ENCODE results near the gene RBMS3.
"Not testable (repeated sequence)": the region's sequence is repeated elsewhere in the genome, so short reads cannot be mapped to it uniquely, and the experiment has no call there.

Gene RBMS3

DNA sequence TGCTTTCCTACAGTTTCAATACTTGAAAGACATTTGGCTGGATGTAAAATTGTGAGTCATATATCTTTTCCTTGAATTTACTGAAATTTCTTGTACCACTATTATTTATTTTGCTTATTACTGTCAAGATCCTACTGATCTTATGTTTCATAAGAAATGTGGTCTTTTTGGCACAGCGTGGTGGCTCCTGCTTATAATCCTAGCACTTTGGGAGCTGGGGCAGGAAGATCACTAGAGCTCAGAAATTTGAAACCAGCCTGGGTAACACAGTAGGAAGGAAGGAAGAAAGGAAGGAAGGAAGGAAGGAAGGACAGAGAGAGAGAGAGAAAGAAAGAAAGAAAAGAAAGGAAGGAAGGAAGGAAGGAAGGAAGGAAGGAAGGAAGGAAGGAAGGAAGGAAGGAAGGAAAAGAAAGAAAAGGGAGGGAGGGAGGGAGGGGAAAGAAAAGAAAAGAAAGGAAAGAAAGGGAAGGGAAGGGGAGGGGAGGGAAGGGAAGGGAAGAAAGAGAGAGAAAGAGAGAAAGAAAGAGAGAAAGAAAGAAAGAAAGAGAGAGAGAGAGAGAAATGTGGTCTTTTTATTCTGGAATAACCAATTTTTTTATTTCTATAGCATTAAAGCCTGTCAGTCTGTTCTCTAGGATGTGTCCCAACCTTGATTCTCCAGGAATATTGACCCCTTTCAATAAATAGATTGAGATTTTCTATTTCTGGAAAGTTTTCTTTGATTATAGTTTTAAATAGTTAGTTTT, 753.5 kb downstream of the RBMS3 start:
- DNase-seq (ENCODE audit: low read depth): no peak

DNA sequence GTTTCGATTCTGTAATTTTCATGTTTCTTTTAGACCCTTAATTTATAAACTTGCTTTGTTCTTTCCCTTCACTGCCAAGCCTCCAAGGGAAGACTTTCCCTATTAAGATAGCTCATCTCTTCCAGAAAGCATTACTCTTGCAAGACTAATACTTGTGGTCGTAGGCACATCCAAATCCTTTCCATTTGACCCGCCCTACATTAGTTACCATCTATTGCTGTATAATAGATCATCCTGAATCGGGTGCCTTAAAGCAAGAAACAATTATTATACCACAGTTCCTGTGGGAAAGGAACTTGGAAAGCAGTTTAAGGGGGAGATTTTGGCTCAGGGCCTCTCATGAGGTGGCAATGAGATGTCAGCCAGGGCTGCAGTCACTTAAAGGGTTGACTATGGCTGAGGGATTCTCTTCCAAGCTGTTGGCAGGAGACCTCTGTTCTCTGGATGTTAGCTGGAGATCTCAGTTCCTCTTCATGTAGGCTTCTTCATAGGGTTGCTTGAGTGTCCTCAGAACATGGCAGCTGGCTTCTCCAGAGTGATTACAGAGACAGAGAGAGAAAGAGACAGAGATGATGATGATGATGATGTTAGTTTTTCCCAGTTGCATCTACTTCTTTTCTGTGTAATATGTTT, 755.2 kb downstream of the RBMS3 start:
- DNase-seq (ENCODE audit: low read depth): no peak

DNA sequence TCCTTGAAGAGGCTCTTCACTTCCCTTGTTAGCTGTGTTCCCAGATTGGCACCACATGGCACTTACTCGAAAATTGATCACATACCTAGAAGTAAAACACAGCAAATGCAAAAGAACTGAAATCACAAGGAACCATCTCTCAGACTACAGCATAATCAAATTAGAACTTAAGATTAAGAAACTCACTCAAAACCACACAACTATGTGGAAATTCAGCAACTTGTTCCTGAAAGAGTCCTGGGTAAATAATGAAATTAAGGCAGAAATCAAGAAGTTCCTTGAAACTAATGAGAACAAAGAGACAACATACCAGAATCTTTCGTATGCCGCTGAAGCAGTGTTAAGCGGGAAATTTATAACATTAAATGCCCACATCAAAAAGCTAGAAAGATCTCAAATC, 759.3 kb downstream of the RBMS3 start:
- no peak for DNase-seq (ENCODE audit: low read depth)

DNA sequence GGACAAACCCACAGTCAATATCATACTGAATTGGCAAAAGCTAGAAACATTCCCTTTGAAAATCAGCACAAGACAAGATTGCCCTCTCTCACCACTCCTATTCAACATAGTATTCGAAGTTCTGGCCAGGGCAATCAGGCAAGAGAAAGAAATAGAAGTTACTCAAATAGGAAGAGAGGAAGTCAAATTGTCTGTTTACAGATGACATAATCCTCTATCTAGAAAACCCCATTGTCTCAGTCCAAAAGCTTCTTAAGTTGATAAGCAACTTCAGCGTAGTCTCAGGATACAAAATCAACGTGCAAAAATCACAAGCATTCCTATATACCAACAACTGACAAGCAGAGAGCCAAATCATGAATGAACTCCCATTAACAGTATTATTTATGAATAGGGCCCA, 760.6 kb downstream of the RBMS3 start:
- not testable (repeated sequence) for DNase-seq (ENCODE audit: low read depth)

DNA sequence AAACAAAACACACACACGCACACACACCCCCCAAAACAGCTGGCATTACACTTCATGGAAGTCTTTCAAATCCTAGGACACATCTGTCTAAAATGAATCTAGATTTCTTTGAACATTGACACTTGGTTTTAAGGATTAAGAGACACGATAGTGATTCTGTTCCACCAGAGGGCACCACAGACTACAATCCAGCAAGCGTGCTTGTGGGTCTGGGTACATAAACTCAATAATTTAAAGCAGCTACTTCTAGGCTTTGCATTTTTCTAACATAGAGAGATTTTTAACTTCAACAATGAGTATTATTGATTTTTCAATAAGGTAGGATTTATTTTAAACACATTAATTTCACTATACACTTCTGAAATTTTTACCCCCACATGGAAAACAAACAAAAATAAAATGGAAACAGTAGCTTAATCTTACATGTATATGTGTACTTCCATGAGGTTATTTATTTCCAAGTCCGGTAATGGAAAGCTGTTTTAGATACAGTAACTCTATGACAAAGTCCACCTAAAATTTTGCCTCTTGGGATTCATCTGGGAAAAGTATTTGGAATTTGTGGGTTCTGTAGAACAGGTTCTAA, 761.5 kb downstream of the RBMS3 start:
- DNase-seq (ENCODE audit: low read depth): peak; percentile 60

DNA sequence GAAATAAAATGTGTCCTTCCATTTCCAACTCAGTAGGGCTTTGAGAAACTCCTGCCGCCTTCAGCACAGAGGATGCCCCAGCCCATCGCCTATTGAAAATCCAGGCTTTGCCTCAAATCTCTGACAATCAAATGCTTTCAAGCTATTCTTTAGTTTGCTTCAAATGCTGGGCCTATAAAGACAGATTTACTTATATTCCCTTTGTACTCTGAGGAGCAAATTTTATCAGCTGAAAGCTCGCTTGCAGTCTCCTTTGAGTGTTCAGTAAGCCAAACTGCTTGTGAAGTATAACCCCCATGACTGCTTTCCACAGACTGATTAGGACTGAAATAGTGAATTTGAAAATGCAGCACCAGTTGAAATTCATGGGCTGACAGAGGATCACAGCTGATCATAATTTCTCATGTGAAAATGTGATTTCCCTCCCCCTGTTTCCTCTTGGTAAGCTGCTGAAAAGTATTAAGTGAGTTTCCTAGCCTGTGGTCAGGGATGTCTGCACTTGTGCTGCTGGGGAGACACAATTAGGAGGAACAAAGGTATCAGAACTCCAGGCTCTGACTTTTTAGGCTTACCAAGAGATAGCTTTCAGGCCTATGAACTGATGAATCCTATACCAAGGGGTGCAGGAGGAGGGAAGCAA, 762.2 kb downstream of the RBMS3 start:
- DNase-seq (ENCODE audit: low read depth): no peak

DNA sequence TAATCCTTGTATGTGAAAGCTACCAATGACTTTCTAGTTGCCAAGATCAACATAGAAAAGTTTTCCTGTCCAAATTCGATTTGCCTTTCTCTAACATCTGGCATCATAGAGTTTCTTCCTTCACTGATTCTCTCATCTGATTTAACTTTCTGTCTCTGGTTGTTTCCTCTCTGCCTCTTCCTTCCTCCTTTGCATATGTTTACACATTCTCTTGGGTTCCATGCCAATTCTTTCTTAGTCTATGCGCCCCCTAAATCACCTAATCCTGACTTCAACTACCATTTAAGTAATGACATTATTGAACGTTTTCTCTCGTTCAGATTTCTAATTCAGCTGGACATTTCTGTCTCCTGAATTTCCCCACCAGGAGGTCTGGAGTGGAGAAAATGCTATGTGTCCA, 763.6 kb downstream of the RBMS3 start:
- no peak for DNase-seq (ENCODE audit: low read depth)

DNA sequence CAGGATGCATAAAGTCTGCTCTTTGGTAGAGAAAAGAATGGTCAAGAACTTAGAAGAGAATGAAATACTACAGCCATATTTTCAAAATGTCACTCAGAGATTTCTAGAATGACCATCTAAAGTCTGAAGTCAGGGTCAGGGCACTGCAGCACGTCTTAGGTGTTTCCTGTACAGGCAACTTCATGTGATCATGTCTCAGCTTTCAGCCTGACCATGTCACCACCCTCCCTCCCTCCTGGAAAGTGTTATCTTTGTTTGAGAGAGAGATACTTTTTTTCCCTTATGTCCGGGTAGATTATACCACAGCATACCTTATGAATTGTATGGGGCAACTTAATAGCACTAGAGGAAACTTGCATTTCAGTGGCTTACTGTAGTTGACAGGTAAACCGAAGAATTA, 767.6 kb downstream of the RBMS3 start:
- no peak for DNase-seq (ENCODE audit: low read depth)

DNA sequence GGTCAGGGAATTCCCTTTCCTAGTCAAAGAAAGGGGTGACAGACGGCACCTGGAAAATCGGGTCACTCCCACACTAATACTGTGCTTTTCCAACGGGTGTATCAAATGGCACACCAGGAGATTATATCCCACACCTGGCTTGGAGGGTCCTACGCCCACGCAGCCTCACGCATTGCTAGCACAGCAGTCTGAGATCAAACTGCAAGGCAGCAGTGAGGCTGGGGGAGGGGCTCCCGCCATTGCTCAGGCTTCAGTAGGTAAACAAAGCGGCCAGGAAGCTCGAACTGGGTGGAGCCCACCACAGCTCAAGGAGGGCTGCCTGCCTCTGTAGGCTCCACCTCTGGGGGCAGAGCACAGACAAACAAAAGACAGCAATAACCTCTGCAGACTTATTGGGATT, 769.2 kb downstream of the RBMS3 start:
- not testable (repeated sequence) for DNase-seq (ENCODE audit: low read depth)

DNA sequence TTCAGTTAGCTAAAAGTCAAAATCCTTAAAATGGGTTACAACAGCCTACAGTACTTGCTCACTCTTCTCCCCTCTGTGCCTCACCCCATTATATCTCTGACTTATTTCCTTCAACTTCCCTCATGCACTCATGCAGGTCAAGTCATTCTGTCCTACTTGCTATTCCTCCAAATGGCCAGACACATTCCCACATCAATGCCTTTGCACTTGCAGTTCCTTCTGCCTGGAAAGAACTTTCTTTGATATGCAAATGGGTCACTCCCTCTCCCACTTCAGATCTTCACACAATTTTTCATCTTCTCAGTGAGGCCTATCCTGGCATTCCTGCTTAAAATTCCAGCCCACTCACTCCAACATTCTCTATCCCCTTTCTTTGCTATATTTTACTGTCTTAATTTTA, 778.4 kb downstream of the RBMS3 start:
- DNase-seq (ENCODE audit: low read depth): no peak
